ENCODE results near the gene ADCY9.

The ADCY9 gene

DNA sequence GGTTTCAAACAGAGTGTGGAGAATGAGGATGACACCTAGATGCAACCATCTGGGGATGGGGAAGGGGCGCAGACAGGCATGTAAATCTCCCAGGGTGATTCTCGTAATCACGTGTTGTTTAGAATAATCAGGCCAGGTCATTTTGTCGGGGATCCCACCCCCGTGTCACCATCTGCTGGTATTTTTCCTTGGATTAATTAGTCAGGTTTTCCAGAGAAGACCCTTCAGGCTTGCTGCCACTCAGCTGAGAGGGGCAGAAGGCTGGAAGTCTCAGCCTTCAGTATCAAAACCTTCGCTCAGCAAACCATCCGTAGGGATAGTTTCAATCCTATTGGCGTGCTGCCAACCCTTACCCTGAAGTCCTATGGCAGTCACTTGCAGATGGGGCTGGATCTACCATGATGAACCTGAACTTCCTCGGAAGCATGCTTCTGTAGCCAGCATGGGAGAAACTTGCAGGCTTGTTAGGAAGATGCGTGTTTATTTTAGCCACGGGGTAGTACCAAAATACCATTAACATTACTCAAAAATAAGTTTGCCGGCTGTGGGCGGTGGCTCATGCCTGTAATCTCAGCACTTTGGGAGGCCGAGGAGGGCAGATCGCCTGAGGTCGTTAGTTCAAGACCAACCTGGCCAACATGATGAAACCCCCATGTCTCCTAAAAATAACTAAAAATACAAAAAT is 7.5 kb upstream of the ADCY9 start:
- DNase-seq (ENCODE audit: low spot score): no peak

- no peak for DNase-seq (ENCODE audit: low spot score)
Measured at GRCh38 chr16:4120176-4120575, 3.9 kb upstream of the ADCY9 start.

DNA sequence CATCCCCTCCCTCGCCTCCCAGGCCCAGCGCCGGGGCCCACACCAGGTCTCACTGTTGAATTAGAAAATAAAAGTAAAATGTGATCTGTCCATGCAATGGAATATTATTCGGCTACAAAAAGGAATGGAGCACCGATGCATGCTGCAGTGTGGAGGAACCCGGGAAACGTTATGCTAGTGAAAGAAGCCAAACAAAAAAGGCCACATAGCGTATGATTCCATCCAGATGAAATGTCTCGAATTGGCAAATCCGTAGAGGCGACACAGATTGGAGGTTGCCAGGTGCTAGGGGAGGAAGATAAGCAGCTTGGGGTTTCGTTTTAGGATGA is 972 bp upstream of the ADCY9 start:
- DNase-seq (ENCODE audit: low spot score): no peak

- no peak for DNase-seq (ENCODE audit: low spot score)
Measured at GRCh38 chr16:4115949-4116318, 308 bp downstream of the ADCY9 start.

GRCh38 chr16:4115209-4115948 is 863 bp downstream of the ADCY9 start:
- DNase-seq (ENCODE audit: low spot score): peak; percentile 32

DNA sequence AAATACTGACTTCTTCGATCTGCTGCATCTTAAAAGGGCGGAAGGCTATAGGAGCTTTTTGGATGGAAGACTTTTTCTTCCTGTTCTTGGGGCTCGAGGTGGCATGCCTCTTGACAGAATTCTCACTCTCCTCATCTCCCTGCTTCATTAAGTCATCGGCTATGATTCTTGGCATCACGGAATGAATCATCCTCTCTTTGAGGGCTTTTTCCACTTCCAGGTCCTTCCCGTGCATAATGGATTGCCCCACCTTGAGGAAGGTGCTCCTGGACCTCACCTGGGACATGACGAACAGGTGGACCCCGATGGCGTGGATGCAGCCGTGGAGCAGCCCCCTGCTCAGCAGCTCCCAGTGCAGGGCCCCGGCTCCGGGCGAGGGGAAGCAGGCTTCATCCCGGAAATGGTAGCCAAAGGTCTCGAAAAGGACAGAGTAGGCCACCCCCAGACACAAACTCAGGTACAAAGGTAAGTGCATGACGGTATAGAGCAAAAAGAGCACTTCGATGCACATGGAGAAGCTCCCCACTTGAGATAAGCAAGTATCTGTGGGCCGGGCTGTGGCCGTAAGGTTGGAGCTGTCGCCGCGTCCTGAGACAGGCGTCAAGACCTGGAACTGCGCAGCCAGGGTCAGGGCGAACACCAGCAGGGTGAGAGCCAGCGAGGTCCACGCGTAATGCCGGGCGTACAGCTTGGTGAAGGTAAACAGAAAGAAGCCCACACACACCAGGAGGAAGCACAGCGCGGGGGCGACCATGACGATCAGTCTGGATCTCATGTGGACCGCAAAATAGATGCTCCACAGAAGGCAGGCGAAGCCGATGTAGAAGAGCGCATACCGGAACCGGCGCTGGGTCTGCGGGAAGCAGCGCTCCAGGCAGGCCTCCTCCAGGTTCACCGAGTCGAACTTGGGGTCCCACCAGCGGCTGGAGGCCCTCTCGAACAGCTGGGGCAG is 1.7 kb downstream of the ADCY9 start:
- no peak for DNase-seq (ENCODE audit: low spot score)

DNA sequence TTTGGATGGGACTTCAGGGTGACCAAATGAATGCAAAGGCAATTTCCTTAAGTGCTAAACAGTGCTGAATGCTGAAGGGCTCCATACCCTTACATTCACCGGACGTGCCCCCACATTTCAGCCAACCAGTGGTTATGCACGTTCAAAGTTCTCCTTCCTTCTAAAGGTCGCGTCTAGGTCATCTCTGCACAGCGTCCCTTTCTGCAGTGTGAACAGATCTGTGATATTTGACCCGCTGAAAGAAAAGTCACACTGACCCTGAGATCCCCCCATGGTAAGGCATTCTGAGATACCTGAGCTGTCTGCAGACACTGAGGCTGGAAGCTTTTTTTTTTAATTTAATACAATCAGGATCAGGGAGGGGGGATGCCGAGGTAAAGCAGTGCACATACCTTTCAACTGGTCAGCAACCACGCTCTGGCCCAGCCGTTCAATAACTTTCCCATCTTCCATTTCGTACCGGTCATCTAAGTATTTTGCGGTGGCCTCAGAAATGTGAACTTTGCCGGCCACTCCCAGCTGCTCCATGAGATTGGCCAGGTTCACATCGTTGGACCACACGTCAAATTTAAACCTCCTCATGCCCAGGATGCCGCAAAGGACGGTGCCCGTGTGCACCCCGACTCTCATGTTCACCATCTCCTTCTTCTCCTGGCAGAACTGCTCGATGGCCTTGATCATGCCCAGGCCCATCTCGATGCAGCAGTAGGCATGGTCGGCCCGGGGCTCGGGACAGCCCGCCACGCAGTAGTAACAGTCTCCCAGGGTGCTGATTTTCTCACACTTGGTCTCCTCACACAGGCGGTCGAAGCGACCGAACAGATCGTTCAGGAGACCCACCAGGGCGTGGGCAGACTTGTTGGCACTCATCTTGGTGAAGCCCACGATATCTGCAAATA is 2.6 kb downstream of the ADCY9 start:
- no peak for DNase-seq (ENCODE audit: low spot score)

- peak; percentile 12 for DNase-seq (ENCODE audit: low spot score)
Measured at GRCh38 chr16:4111748-4112696, 4.2 kb downstream of the ADCY9 start.

DNA sequence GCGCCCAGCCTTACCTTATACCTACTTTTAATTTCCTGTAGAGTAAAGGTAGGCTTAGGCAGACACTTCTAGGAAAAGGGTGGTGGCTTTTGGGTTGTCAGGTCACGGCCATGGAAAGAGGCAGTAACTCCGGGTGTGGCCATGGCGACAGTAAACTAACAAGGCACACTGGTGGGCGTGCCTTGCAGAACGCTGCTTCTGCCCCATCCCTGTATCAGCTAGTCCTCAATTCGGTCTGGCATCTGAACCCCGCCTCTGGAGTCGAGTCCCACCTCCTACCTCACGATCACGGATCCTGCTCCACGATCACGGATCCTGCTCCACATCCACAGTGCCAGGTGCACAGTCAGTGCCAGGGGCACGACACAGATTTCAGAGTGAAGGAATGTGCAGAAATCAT is 5.6 kb downstream of the ADCY9 start:
- DNase-seq (ENCODE audit: low spot score): peak; percentile 17

- no peak for DNase-seq (ENCODE audit: low spot score)
Measured at GRCh38 chr16:4110065-4110464, 6.2 kb downstream of the ADCY9 start.

DNA sequence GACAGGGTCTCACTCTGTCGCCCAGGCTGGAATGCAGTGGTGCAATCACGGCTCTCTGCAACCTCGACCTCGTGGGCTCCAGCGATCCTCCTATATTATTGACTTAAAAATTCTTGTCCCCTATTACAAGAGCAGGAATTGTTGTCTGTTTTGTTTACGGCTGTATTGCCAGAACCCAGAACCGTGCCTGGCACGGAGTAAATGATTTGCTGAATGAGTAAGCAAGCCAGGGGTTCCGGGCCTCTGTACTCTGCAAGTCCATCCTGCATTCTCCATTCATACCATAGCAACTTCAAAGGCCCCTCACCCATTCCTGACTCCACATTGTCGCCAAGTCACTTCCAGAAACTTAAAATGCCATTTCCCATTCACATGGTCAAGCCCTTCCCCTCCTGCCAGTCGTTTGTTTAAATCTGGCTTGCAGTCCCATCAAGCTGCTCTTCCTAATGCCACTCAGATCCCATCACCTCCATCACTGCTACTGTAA is 6.9 kb downstream of the ADCY9 start:
- no peak for DNase-seq (ENCODE audit: low spot score)

DNA sequence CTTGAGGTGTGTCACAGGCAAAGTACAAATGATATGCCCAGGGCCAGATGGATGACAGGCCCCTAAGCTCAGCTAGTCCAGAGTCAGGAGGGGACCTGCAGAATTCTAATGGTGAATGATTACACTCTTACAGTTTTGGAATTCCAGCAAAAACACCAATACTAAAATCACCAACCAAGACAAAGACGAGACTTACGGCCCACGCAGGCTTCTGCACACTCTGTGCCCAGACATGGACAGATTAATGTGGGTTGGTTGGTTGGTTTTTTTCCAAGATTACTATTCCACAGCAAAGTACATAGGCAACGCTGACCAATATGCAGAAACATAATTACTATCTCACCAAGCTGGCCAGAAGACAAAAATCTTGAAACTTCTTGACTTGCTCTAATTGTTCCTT is 9.7 kb downstream of the ADCY9 start:
- no peak for DNase-seq (ENCODE audit: low spot score)

GRCh38 chr16:4105848-4106247 is 10.4 kb downstream of the ADCY9 start:
- no peak for DNase-seq (ENCODE audit: low spot score)

- DNase-seq (ENCODE audit: low spot score): no peak
Measured at GRCh38 chr16:4103745-4104144, 12.5 kb downstream of the ADCY9 start.

DNA sequence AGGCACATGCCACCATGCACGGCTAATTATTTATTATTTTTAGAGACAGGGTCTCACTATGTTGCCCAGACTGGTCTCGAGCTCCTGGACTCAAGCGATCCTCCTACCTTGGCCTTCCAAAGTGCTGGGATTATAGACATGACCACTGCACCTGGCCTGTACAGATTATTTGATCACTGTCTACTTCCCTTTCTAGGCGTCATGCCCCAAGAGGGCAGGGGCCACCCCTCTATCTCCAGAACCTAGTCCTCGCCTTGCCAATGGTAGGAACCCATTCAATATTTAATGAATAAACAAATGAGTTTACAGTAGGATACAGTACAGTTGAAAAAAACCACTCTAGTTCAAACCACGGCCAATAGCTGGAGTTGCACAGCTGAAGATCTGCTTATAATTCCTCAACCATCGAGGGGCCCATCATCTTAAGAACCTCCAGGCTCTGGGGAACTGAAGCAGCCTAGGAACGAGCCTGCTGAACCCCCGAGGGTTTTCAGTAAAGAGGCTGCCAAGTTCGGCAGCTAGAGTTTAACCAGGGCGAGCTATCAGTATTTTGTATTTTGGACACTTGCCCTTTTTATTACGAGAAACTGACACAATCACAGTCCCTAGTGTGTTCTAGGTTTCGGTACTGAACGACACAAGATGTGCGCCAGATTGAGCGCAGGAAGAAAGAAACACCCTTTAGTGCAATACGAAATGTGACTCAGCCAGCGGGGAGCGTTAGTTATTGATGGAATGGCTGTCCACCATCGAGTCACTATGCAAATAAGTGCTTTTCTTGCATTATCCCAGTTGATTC is 14.6 kb downstream of the ADCY9 start:
- DNase-seq (ENCODE audit: low spot score): no peak

GRCh38 chr16:4098501-4098900 is 17.7 kb downstream of the ADCY9 start:
- DNase-seq (ENCODE audit: low spot score): no peak

DNA sequence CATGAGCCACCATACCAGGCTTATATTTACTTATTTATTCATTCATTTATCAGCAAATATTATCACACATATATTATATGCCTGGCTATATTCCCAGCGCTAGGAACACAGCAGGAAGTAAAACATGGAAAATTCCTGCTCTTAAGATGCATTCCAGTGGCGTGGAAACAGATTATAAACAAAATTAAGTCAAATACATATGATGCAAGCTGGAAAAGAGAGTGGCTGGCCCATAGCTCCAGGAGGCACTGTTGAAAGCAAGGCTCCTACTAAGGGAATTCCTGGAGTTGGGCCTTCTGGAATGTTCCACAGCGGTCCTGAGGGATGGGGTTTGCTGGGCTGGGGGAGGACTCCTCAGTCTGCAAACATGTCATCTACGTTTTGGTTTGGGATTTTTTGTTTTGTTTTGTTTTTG is 18.4 kb downstream of the ADCY9 start:
- no peak for DNase-seq (ENCODE audit: low spot score)

- no peak for DNase-seq (ENCODE audit: low spot score)
Measured at GRCh38 chr16:4096509-4096908, 19.7 kb downstream of the ADCY9 start.

DNA sequence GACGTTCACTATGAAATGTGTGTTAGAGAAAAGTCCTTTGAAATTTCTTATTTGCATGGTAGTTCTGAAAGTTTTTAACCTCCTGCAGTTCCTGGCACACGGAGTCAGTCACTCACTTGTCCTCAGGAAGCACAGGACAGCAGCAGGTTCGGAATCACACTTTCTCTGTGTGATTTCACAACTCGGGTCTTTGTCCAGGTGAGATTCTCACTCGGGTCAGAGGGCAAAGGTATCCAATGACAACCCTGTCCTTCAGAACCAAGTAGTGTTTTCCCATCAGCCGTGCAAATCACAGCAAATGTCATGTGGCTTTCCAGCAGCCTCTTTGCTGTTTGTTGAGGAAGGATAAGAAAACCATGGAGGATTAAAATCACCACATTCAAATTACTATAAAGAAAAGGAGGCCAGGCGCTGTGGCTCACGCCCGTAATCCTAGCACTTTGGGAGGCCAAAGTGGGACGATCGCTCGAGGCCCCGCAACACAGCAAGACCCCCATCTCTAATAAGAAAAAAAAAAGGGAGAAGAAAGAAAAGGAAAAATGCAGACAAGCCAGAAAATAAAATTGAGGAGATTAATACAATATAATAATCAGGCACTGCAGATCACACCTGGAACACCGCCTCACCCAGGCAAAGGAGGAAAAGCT is 22.0 kb downstream of the ADCY9 start:
- no peak for DNase-seq (ENCODE audit: low spot score)

Measured in CD4-positive, alpha-beta T cell treated with Interleukin-2 at 100 ng/mL for 4 hours (primary cell).